Astrocyte of the spinal cord (primary cell): Measurements from ENCODE around the gene MACROD2.

Source experiments
- DNase-seq: peaks from one replicate; pipeline ENCODE4 v3.0.0; 2011; ENCODE audit warnings: low read depth, low spot score
- H3K4me3 ChIP-seq: 2 replicates; pipeline ENCODE4 v1.5.1; 2011; ENCODE audit warnings: low read depth, mild to moderate bottlenecking, low read length, moderate library complexity
- in situ Hi-C: cut with HindIII; loops from 2 replicates; pipeline ENCODE4 v1.10.0; 2017; ENCODE audit warnings: low sequenced_read_pairs
- TF ChIP-seq, protein P1 (sequence below): IDR thresholded peaks from 2 replicates; pipeline ENCODE4 v1.5.1; 2012; ENCODE audit warnings: low read depth, mild to moderate bottlenecking, low read length, inconsistent platforms

The MACROD2 gene

DNA sequence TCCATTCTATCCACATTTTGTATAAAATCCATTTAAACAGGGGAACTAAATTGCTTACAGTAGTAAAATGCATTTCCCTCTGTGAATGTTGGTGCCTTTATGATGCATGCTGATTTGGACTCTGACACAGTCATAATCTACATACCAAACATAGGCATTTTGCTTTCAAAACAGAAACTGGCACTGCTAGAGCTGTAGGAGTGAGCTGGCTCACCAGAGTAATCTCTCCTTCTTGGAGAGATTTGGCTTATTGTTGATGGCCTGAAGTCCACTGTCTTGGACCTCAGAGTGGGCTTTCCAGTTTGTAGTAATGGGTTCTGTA is 705.3 kb downstream of the MACROD2 start:
- TF ChIP-seq, protein P1, sequence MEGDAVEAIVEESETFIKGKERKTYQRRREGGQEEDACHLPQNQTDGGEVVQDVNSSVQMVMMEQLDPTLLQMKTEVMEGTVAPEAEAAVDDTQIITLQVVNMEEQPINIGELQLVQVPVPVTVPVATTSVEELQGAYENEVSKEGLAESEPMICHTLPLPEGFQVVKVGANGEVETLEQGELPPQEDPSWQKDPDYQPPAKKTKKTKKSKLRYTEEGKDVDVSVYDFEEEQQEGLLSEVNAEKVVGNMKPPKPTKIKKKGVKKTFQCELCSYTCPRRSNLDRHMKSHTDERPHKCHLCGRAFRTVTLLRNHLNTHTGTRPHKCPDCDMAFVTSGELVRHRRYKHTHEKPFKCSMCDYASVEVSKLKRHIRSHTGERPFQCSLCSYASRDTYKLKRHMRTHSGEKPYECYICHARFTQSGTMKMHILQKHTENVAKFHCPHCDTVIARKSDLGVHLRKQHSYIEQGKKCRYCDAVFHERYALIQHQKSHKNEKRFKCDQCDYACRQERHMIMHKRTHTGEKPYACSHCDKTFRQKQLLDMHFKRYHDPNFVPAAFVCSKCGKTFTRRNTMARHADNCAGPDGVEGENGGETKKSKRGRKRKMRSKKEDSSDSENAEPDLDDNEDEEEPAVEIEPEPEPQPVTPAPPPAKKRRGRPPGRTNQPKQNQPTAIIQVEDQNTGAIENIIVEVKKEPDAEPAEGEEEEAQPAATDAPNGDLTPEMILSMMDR: no peak
- no peak overlapping the region for H3K4me3 ChIP-seq
- peak; percentile 3 for DNase-seq
- in situ Hi-C loops: no loop called here

DNA sequence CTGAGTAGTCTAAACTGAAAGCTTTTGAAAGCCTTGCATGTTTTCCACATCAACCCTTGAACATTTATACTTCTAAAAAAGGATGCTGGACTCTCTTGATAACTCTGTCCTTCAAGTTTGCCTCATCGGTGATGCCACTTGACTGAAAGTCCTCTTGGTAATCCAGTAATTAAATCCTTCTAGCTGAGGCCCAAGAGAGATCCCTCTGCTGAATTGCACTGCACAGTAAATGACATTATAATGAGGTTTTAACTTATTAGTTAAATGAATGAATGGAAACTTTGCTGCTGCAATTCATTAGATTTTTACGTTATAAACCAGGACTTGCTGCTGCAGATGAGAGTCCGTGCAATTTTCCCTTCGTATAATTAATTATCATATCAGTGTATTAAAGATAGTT is 706.0 kb downstream of the MACROD2 start:
- in situ Hi-C loops: no loop called here
- TF ChIP-seq, protein P1: no peak
- no peak for DNase-seq
- H3K4me3 ChIP-seq: no peak overlapping the region

DNA sequence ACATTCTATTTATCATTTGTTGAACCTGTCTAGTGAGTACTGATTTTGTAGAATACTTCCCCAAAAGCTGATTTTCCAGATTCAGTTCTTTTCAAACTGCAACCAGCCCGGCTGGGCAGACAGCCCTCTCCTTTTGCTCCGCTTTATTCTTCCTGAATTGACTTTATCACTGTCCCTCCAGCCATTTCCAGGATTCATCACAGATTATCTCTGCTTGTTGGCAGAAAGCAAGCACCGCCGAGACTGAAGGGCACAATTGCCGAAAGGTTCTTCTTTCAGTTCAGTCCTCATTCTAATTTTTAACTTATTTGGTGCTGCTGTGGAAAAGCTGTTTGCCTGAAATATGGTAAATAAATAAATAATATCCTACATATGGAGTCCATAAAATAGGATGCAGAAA is 711.2 kb downstream of the MACROD2 start:
- DNase-seq: no peak
- in situ Hi-C loops: no loop called here
- TF ChIP-seq, protein P1: no peak
- no peak overlapping the region for H3K4me3 ChIP-seq

DNA sequence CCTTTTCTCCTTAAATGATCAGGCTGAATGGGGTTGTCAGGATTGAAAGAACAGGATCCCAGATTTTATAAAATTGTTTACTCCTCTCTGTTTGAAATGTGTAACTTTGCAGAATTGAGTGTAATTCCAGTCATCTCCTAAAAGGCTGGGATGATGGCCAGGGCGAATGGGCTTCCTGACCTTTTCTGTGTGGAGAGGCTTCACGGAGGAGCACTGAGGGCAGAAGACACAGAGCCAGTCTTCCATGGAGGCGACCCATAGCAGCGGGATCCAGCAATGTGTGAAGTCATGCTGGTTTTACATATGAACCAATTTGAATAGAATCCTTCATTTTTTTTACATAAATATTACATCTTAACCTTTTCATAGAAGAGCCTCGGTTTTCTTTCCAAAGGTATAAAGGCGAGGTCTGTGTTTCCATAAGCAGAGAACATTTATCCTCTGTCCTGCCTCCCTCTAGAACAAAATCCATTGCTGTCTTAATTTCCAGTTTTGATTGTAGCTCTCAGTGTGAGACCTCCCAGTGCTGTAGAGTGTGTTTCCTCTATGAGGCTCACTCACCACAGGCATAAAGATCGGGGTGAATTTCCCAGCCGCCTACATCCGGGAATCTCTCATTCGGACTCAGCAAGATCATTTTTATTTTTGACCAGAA is 711.8 kb downstream of the MACROD2 start:
- in situ Hi-C loops: no loop called here
- DNase-seq: no peak
- no peak overlapping the region for H3K4me3 ChIP-seq
- TF ChIP-seq, protein P1: no peak

DNA sequence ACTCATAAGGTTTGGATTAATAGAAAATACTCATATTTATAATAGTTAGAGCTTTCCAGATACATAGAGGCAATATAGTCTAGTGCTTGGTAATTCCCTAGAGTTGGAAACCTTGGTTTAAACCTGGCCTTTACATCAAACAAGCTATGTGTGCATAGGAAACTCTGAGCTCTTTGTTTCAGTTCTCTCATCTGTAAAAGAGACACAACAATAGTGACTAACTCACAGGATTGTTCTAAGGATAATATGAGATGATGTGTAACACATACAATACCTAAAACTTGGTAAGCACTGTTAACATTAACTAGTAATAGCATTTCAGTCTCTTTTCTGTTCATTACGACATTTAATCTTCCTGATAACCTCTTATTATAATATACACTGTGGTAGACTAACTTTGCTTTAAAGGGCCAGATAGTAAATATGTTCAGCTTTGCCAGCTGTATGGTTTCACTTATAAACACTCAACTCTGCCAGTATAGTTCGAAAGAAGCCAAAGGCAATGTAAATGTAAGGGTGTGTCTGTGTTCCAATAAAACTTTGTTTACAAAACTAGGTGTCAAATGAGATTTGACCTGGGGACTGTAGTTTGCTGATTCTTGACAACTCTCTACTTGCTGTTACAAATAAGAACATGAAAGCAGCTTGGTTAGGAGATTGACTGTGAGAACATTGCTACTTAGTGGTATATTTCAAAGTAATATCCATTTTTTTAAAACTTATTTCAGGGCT is 712.7 kb downstream of the MACROD2 start:
- no peak for DNase-seq
- no peak overlapping the region for H3K4me3 ChIP-seq
- TF ChIP-seq, protein P1: no peak
- in situ Hi-C loops: no loop called here

DNA sequence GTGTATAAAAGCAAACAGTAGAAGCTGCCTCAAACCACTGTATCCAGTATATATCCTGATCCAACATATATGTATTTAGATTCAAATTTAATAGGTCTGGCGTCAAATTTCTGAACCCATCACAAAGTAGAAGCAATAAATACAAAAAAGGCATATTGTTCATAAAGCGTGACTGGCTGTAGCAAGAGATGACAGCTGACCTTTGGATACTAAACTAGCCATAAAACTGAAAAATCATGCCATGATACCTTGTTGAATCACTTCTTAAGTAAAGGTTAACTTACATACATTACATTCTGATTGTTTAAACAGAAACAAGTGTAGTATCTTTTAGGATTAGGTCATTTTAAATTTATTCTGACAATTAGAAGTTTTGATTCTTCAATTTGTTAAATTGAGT is 714.1 kb downstream of the MACROD2 start:
- TF ChIP-seq, protein P1: no peak
- no peak for DNase-seq
- no peak overlapping the region for H3K4me3 ChIP-seq
- in situ Hi-C loops: no loop called here
